ENCODE data around the gene TAF4B.

DNA sequence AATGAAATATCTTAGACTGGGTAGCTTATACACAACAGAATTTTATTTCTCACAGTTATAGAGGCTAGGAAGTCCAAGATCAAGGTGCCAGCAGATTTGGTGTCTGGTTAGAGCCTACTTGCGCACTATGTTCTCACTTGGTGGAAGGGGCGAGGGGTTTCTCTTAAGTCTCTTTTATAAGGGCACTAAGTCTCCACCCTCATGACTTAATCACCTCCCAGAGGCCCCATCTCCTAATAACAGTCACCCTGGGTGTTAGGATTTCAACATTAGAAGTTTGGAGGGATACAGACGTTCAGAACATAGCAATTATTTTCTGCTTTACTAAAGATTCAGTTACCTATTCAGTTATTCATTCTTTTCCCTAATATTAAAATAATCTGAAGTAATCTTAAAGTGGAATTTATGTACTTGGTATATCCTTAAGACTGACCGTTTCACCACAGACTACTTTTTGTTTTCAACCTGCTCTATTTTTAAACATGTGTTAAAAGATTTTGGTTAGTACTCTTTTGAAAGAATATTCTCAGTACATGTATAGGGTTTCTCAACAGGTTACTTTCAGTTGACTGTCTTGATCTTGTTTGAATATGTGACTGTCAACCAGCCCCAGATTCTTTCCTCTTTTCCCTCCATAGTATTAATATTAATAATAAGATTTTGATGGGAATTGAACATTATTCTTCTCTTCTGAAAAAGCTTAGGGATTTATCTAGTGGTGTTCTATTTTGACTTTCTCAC, 130.0 kb downstream of the TAF4B start:
- TF ChIP-seq, protein P1, sequence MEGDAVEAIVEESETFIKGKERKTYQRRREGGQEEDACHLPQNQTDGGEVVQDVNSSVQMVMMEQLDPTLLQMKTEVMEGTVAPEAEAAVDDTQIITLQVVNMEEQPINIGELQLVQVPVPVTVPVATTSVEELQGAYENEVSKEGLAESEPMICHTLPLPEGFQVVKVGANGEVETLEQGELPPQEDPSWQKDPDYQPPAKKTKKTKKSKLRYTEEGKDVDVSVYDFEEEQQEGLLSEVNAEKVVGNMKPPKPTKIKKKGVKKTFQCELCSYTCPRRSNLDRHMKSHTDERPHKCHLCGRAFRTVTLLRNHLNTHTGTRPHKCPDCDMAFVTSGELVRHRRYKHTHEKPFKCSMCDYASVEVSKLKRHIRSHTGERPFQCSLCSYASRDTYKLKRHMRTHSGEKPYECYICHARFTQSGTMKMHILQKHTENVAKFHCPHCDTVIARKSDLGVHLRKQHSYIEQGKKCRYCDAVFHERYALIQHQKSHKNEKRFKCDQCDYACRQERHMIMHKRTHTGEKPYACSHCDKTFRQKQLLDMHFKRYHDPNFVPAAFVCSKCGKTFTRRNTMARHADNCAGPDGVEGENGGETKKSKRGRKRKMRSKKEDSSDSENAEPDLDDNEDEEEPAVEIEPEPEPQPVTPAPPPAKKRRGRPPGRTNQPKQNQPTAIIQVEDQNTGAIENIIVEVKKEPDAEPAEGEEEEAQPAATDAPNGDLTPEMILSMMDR (IDR thresholded peaks at IDR 0.05; ENCODE audit: borderline replicate concordance, extremely low read depth, low read length, poor library complexity, severe bottlenecking), result no peak
- no peak for TF ChIP-seq EZH2 (IDR thresholded peaks at IDR 0.05; ENCODE audit: borderline replicate concordance, low read depth, low read length, severe bottlenecking)
